Measurements from ENCODE around the gene ZDHHC14.
A peak's percentile ranks its signal among the peaks of the same experiment; 100 is the strongest.

Gene ZDHHC14

DNA sequence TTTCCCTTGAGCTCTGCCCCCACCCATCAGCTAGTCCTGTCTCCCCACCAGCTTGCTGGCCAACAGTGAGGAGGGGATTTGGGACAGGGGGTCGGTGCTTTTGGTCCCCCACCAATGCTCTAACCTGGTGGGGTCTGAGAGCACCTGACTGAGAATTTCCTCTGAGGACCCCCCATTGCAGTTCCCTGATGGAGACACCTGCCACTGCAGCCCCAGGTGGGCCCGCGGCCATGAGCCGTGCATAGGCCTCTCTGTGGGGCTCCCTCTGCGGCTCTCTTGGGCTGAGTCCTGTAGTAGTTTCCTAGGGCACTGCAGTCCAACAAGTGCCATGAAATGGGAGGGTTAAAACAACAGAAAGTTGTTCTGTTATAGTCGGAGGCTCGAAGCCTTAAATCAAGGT lies 269.8 kb downstream of the ZDHHC14 start:
- TF ChIP-seq, protein P1, sequence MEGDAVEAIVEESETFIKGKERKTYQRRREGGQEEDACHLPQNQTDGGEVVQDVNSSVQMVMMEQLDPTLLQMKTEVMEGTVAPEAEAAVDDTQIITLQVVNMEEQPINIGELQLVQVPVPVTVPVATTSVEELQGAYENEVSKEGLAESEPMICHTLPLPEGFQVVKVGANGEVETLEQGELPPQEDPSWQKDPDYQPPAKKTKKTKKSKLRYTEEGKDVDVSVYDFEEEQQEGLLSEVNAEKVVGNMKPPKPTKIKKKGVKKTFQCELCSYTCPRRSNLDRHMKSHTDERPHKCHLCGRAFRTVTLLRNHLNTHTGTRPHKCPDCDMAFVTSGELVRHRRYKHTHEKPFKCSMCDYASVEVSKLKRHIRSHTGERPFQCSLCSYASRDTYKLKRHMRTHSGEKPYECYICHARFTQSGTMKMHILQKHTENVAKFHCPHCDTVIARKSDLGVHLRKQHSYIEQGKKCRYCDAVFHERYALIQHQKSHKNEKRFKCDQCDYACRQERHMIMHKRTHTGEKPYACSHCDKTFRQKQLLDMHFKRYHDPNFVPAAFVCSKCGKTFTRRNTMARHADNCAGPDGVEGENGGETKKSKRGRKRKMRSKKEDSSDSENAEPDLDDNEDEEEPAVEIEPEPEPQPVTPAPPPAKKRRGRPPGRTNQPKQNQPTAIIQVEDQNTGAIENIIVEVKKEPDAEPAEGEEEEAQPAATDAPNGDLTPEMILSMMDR (conservative IDR thresholded peaks at IDR 0.05; ENCODE audit: low read depth, low read length) = no peak

DNA sequence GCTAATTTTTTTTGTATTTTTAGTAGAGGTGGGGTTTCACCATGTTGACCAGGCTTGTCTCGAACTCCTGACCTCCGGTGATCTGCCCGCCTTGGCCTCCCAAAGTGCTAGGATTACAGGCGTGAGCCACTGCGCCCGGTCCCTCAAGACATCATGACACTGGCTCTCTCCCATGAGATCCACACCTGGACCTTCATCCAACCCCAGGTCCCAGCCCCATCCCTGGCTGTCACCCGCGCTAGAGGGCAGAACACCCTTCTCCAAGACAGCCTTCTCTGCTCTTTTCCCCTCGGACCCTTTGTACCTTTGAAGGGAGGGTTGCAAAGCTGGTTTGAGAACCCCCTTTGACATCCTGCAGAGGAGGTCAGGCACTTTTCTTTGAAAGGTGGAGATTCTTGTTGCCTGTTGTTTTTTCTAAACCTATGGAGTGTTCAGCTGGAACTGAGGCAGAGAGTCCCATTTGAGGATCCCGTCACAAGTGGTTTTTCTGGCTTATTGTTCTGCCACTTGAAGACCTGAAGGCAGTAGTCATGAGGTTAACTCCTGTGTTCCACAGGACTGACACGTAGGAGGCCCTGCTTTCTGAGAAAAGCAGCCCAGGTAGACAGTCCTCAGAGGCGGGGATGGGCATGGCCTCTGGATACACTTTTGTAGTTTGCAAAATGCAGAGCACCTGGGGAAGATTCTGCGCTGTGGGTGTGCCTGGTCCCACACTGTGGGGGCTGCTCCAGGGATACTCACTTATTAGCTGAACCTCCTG lies 270.9 kb downstream of the ZDHHC14 start:
- no peak for DNase-seq (ENCODE audit: low read depth)
- TF ChIP-seq, protein P1 (conservative IDR thresholded peaks at IDR 0.05; ENCODE audit: low read depth, low read length) = no peak

More for the DNA sequence above, 269.8 kb downstream of the ZDHHC14 start:
- H3K4me3 ChIP-seq (ENCODE audit: low read length) = no peak overlapping the region
- no peak for DNase-seq (ENCODE audit: low read depth)

DNA sequence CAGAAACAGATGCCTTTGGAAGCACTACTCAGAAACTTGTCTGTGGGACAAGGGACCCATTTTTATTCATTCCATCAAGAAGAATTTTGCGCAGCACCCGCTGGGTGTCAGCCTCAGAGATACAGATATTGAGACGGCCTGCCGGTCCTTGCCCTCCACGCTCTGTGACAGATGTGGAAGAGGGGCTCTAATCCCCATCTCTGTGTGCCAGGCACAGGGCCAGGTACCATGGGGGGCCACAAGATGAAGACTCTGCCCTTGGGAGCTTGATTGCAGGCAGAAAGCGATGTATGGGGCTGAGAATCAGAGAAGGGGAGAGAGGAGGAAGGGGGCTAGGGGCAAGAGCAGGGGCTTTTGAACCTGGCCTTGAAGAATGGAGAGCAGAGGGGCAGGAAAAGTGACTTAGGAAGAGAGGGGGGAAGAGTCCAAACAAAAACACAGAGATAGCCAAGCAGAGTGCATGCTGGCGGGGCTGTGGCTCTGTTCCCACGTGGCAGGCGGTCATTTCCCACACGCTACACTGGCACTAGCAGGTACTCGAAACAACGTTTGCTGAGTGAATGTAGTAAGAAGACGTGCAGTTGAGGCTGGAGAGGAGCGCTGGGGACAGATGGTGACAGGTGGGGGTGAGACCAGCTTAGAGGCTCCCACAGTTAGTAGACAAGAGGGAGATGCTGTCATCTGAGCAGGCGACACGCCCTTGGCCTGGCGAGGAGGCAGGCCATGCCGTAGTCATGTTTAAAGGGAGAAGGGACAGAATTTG lies 271.8 kb downstream of the ZDHHC14 start:
- no peak for DNase-seq (ENCODE audit: low read depth)
- TF ChIP-seq, protein P1 (conservative IDR thresholded peaks at IDR 0.05; ENCODE audit: low read depth, low read length) = no peak
- H3K4me3 ChIP-seq (ENCODE audit: low read length) = no peak overlapping the region

More for the DNA sequence above, 270.9 kb downstream of the ZDHHC14 start:
- H3K4me3 ChIP-seq (ENCODE audit: low read length) = no peak overlapping the region

DNA sequence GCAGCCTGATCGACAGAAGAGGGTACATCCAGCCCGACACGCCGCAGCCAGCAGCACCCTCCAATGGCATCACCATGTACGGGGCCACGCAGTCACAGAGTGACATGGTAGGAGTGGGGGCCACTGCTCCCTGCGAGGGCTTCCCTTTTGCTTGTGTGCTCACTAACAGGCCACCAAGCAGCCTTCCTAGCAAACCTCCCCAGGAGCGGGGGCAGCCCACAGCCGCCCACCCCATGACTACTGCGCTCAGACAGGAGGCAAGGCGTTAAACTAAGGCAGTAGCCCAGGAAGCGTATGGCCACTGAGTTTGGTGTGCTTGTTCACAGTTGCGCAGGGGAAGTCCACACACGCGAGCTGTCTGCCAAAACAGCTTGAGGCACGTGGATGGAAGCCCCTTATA lies 272.5 kb downstream of the ZDHHC14 start:
- DNase-seq (ENCODE audit: low read depth) = no peak
- no peak overlapping the region for H3K4me3 ChIP-seq (ENCODE audit: low read length)
- TF ChIP-seq, protein P1 (conservative IDR thresholded peaks at IDR 0.05; ENCODE audit: low read depth, low read length) = no peak

DNA sequence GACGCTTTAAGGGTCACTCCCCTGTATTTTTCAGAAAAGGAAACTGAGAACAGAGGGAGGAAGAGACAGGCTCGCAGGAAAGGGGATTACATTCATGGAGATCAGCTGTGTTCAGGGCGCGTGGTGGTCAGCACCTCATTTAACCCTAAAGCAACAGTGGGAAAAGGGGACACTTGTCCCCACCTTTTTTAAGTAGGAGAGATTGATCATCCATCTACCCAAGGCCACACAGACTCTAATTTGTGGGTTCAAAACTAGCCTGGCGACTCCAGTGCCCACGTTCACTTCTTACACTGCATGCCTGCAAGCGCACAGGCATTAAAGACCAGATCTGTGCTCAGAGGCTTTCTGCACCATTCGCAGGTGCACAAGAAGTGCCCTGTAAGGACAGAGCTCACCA lies 274.1 kb downstream of the ZDHHC14 start:
- H3K4me3 ChIP-seq (ENCODE audit: low read length) = no peak overlapping the region
- TF ChIP-seq, protein P1 (conservative IDR thresholded peaks at IDR 0.05; ENCODE audit: low read depth, low read length) = no peak
- DNase-seq (ENCODE audit: low read depth) = no peak

DNA sequence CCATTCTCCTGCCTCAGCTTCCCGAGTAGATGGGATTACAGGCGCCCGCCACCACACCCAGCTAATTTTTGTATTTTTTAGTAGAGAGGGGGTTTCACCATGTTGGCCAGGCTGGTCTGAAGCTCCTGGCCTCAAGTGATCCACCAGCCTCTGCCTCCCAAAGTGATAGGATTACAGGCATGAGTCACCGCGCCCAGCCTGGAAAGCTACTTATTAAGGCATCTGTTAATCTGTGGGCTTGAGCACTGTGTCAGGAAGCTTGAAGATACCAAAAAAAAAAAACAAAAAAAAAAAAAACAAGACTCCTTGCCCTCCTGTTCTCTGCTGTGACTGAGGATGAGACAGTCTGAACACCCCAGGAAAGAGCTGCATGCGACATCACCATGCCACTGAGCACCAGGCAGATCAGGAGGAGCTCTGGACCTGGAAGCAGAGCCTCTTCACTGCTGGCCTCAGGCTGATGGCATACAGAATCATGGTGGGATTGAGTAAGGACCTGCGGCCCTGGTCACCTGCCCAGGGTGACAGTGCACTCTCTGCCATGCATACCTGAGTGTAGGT lies 275.5 kb downstream of the ZDHHC14 start:
- no peak overlapping the region for H3K4me3 ChIP-seq (ENCODE audit: low read length)
- TF ChIP-seq, protein P1 (conservative IDR thresholded peaks at IDR 0.05; ENCODE audit: low read depth, low read length) = no peak
- DNase-seq (ENCODE audit: low read depth) = peak; percentile 72

Measured in retinal pigment epithelial cell (primary cell).